ENCODE data around the gene ENOX1. TPM values are rescaled to one million over a fixed set of nuclear protein-coding genes. Genes with fewer than 3 reads are reported as not detected.

Gene ENOX1
- total RNA-seq, 1 experiment from 2014 or later: 0.35 TPM

GRCh38 chr13:43514311-43514710 is 272.5 kb downstream of the ENOX1 start:
- no peak for TF ChIP-seq EZH2 (IDR thresholded peaks at IDR 0.05; ENCODE audit: low read depth)
- TF ChIP-seq CTCF (conservative IDR thresholded peaks at IDR 0.05): no peak
- no peaks in the 10 kb centered on the region for H3K9me3 ChIP-seq (ENCODE audit: insufficient read depth, low read depth)
- H3K27ac ChIP-seq: no peak overlapping the region
- H3K4me3 ChIP-seq: no peak overlapping the region
- no peaks in the 10 kb centered on the region for H4K20me1 ChIP-seq (ENCODE audit: insufficient read depth)
- H3K4me2 ChIP-seq: no peak overlapping the region
- H3K9me2 ChIP-seq (ENCODE audit: insufficient read depth): no peaks in the 10 kb centered on the region
- H3F3A ChIP-seq (ENCODE audit: insufficient read depth, low read depth): no peaks in the 10 kb centered on the region
- intact Hi-C loops (cut with micrococcal nuclease; ENCODE audit: unreplicated experiment): no loop called here
- H3K27me3 ChIP-seq (ENCODE audit: insufficient read depth, low read depth): no peaks in the 10 kb centered on the region
- H3K79me2 ChIP-seq (ENCODE audit: low read depth): no peaks in the 10 kb centered on the region
- DNase-seq: no peak
- no peaks in the 10 kb centered on the region for H3K4me1 ChIP-seq (replicated peaks; ENCODE audit: insufficient read depth)
- ChIA-PET POLR2A (ENCODE audit: unreplicated experiment) (no interaction called here), CTCF (no interaction called here)
- no peak overlapping the region for H2AFZ ChIP-seq
- H3K36me3 ChIP-seq (ENCODE audit: low read depth): no peaks in the 10 kb centered on the region
- BruUV-seq (replicated peaks): no TSS peak

GRCh38 chr13:43512221-43512620 is 274.6 kb downstream of the ENOX1 start:
- DNase-seq: no peak
- ChIA-PET CTCF (interaction anchor here (0.6 kb wide), 1 partner anchor 72 kb away, joined by 4 read pairs; no protein-coding TSS in a partner anchor), POLR2A (ENCODE audit: unreplicated experiment) (no interaction called here)
- BruUV-seq (replicated peaks): no TSS peak
- no peaks in the 10 kb centered on the region for H4K20me1 ChIP-seq (ENCODE audit: insufficient read depth)
- no peak overlapping the region for H3K27ac ChIP-seq
- intact Hi-C loops (cut with micrococcal nuclease; ENCODE audit: unreplicated experiment): no loop called here
- H3K79me2 ChIP-seq (ENCODE audit: low read depth): no peaks in the 10 kb centered on the region
- TF ChIP-seq EZH2 (IDR thresholded peaks at IDR 0.05; ENCODE audit: low read depth) (no peak), CTCF (conservative IDR thresholded peaks at IDR 0.05) (no peak)
- H3F3A ChIP-seq (ENCODE audit: insufficient read depth, low read depth): no peaks in the 10 kb centered on the region
- H3K4me3 ChIP-seq: no peak overlapping the region
- H2AFZ ChIP-seq: no peak overlapping the region
- no peaks in the 10 kb centered on the region for H3K9me3 ChIP-seq (ENCODE audit: insufficient read depth, low read depth)
- H3K9me2 ChIP-seq (ENCODE audit: insufficient read depth): no peaks in the 10 kb centered on the region
- no peak overlapping the region for H3K4me2 ChIP-seq
- no peaks in the 10 kb centered on the region for H3K27me3 ChIP-seq (ENCODE audit: insufficient read depth, low read depth)
- no peaks in the 10 kb centered on the region for H3K4me1 ChIP-seq (replicated peaks; ENCODE audit: insufficient read depth)
- no peaks in the 10 kb centered on the region for H3K36me3 ChIP-seq (ENCODE audit: low read depth)

- H3K9me3 ChIP-seq (ENCODE audit: insufficient read depth, low read depth): no peaks in the 10 kb centered on the region
Measured at GRCh38 chr13:43510956-43511901, 275.5 kb downstream of the ENOX1 start.

More at GRCh38 chr13:43510956-43511901, 275.5 kb downstream of the ENOX1 start:
- H3K9me2 ChIP-seq (ENCODE audit: insufficient read depth): no peaks in the 10 kb centered on the region
- H3K79me2 ChIP-seq (ENCODE audit: low read depth): no peaks in the 10 kb centered on the region
- no peaks in the 10 kb centered on the region for H3F3A ChIP-seq (ENCODE audit: insufficient read depth, low read depth)
- no peaks in the 10 kb centered on the region for H4K20me1 ChIP-seq (ENCODE audit: insufficient read depth)
- no TSS peak for BruUV-seq (replicated peaks)
- no peak overlapping the region for H3K4me3 ChIP-seq
- no peak overlapping the region for H3K4me2 ChIP-seq
- CTCF ChIA-PET: no interaction called here
- POLR2A ChIA-PET (ENCODE audit: unreplicated experiment): no interaction called here
- H3K27ac ChIP-seq: no peak overlapping the region
- H3K4me1 ChIP-seq (replicated peaks; ENCODE audit: insufficient read depth): no peaks in the 10 kb centered on the region
- H3K27me3 ChIP-seq (ENCODE audit: insufficient read depth, low read depth): no peaks in the 10 kb centered on the region
- H3K36me3 ChIP-seq (ENCODE audit: low read depth): no peaks in the 10 kb centered on the region
- TF ChIP-seq CTCF (conservative IDR thresholded peaks at IDR 0.05) (no peak), EZH2 (IDR thresholded peaks at IDR 0.05; ENCODE audit: low read depth) (no peak)
- no peak overlapping the region for H2AFZ ChIP-seq
- intact Hi-C loops (cut with micrococcal nuclease; ENCODE audit: unreplicated experiment): no loop called here
- DNase-seq: no peak
